ENCODE data around the gene PDCD1LG2.
"Not testable (repeated sequence)": the region's sequence is repeated elsewhere in the genome, so short reads cannot be mapped to it uniquely, and the experiment has no call there.

PDCD1LG2 gene

DNA sequence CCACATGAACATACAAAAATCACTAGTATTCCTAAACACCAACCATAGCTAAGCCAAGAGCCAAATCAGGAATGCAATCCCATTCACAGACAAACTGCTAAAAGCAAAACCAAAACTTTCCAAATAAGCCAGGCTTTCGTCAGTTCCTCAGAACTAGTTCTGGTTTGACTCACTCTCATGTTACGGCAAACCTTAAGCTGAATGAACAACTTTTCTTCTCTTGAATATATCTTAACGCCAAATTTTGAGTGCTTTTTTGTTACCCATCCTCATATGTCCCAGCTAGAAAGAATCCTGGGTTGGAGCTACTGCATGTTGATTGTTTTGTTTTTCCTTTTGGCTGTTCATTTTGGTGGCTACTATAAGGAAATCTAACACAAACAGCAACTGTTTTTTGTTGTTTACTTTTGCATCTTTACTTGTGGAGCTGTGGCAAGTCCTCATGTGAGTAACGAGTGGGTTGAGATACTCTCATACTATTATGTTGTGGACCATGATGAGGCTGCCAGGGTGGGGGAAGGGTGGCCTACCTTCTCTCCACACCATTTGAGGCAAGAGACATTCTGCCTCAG is at the start of gene PDCD1LG2:
TSS of gene PDCD1LG2 (plus strand) at position 172 of the 572 bp plus-strand sequence. CDS start 12,016 bp downstream, outside the sequence.
- DNase-seq (ENCODE audit: low read depth, low spot score): no peak

DNA sequence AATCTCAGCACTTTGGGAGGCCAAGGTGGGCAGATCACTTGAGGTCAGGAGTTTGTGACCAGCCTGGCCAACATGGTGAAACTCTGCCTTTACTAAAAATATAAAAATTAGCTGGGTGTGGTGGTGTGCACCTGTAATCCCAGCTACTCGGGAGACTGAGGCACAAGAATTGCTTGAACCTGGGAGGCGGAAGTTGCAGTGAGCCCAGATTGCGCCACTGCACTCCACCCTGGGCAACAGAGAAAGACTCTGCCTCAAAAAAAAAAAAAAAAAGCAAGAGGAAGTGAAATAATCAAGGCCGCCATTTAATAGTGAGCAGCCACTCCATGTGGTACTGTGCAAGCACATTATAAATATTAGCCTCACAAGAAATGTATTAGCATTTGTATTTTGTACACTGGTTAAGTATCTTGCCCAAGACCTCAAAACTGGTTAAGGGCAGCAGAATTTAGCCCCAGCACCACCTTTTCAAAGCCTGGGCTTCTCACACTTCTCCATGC is 45.5 kb upstream of the PDCD1LG2 start:
- not testable (repeated sequence) for DNase-seq (ENCODE audit: low read depth, low spot score)

DNA sequence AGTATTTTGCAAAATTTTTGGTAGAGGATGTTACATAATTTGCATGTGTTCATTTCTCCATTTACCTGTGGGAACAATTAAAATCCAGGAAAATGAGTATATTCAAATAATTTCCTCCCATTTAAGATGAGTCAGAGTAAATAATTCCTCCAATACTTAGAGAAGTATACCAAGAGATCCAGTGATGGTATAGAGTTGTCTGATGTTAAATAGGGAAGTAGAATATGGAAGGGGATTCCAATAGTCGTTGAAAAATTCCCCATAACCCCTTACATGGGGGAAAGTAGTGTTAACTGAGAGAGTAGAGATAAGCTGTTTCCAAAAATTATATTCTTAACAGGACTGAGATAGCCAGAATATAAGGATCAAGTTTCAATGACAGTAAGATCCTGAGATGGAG is 44.3 kb upstream of the PDCD1LG2 start:
- no peak for DNase-seq (ENCODE audit: low read depth, low spot score)

DNA sequence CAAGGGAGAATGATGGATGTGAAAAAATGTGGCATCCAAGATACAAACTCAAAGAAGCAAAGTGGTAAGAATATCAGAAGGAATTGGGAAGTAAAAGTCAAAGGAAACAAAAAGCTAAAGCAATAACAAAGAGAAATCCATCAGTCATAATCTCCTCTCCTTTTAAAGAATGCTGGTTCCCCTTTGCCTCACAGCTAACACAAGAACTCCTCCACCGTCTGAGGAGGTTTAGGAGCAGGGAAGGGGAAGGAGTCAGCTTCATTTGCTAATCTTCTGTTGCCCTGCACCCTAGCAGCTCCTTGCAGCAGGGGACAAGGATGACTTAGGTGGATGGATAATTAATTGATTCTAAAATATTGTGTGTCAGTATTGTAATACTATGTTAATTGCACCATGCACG is 43.6 kb upstream of the PDCD1LG2 start:
- no peak for DNase-seq (ENCODE audit: low read depth, low spot score)

DNA sequence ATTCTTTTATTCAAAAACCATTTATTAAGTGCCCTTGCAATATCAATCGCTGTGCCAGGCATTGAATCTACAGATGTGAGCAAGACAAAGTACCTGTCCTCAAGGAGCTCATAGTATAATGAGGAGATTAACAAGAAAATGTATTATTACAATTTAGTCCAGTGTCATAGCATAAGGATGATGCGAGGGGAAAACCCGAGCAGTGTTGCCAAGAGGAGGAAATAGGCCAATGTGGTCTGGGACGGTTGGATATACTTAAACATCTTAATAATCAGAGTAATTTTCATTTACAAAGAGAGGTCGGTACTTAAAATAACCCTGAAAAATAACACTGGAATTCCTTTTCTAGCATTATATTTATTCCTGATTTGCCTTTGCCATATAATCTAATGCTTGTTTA is 41.5 kb upstream of the PDCD1LG2 start:
- no peak for DNase-seq (ENCODE audit: low read depth, low spot score)

DNA sequence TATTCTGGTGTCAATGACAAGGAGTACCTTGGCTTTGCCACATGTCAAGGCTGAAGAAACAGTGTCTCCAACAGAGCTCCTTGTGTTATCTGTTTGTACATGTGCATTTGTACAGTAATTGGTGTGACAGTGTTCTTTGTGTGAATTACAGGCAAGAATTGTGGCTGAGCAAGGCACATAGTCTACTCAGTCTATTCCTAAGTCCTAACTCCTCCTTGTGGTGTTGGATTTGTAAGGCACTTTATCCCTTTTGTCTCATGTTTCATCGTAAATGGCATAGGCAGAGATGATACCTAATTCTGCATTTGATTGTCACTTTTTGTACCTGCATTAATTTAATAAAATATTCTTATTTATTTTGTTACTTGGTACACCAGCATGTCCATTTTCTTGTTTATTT is 40.2 kb upstream of the PDCD1LG2 start:
- no peak for DNase-seq (ENCODE audit: low read depth, low spot score)

DNA sequence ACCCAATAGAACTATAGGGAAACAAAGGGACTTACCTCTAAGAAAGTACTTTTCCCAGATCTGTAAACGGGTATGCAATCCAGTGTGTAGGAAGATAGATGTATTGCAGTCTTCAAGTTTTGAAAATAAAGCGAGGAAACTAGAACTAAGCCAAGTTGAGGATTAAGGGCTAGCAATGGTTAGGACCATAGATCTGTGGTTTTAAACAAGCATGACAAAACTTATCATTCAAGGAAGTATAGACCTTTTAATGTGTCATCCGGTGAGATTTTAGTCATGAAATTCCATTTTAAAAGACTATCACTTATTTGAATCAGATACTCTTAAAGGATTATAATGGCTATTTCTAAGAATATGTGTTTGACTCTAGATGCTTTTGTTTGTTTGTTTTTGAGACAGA is 39.5 kb upstream of the PDCD1LG2 start:
- DNase-seq (ENCODE audit: low read depth, low spot score): no peak

DNA sequence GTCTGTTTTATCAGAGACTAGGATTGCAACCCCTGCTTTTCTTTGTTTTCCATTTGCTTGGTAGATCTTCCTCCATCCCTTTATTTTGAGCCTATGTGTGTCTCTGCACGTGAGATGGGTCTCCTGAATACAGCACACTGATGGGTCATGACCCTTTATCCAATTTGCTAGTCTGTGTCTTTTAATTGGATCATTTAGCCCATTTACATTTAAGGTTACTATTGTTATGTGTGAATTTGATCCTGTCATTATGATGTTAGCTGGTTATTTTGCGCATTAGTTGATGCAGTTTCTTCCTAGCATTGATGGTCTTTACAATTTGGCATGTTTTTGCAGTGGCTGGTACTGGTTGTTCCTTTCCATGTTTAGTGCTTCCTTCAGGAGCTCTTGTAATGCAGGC is 34.7 kb upstream of the PDCD1LG2 start:
- not testable (repeated sequence) for DNase-seq (ENCODE audit: low read depth, low spot score)

DNA sequence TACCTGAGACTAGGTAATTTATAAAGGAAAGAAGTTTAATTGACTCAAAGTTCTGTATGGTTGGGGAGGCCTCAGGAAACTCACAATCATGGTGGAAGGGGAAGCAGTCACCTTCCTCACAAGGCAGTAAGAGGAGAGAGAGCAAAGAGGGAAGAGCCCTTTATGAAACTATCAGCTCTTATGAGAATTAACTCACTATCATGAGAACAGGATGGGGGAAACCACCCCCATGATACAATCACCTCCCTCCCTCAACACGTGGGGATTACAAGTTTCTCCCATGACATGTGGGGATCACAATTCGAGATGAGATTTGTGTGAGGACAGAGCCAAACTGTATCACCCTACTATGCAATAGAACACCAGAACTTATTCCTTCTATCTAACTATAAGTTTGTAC is 32.1 kb upstream of the PDCD1LG2 start:
- no peak for DNase-seq (ENCODE audit: low read depth, low spot score)

DNA sequence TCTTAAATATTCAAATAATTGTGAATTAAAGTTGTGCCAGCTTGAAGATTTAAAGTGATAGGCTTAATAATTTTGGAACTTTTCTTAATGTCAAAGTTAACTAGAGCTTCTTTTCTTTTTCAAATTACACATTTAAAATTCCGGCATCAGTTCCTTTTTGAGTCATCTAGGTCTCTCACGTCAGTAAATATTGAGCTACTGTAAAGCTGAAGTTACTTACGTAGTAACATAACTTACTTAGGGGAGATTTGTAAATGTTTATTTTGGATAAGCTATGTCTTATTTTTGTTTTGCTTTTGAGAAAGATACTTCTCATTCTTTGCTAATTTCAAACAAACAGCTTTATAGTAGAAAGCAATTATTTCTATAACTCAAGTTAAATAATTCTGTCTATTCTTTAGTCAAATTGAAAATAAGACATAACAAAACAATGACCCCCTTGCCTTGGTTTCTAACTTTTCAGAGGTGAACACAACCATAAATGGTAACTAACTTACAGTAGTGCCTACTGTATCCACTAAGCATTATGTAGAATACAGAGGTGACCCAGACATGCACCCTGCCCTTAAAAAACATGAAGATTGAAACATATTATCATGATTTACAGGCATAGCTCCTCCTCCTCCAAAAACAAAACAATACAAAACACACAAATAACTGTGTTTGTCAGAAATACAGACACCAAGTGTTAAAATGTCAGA is 30.2 kb upstream of the PDCD1LG2 start:
- DNase-seq (ENCODE audit: low read depth, low spot score): no peak

DNA sequence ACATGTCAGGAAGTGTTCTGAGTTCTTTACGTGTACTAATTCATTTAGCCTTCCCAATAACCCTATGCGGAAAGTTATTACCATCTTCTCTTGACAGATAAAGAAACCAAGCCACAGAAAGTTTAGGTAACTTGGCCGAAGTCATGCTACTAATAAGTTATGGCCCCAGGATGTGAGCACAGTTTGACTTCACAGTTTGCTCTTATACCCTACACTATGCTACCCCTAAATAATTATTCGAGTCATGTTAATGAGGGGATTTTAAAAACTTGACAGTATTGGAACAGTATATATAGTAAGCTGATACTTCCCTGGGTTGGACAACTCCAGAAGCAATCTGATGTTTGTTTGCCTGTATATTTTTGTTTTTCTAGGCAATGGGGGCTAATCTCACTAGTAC is 29.4 kb upstream of the PDCD1LG2 start:
- no peak for DNase-seq (ENCODE audit: low read depth, low spot score)

DNA sequence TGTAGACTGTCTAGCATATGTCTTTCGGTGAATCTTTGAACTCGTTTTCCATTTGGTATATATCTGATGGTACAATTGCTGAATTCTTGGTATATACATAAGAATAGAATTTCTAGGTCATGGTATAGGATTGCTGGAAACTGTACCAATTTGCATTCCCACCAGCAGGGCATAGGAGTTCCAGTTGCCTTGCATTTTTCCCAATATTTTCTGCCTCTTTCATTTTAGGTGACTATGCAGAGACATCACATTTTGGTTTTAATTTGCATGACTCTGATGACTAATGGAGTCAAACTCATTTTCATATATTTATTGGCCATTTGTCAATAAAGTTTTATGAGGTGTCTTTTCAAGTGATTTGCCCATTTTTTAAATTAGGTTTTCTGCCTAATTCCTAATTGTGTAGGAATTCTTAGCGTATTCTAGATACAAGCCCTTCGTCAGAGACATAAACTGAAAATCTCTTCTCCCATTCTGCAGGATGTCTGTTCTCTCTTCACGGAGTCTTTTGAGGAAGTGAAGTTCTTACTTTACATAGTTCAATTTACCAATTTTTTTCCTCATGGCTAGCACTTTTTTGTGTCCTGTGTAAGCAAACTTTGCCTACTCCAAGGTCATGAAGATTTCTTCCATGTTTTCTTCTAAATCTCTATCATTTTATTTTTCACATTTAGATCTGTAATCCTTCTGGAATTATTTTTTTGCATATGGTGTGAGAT is 28.9 kb upstream of the PDCD1LG2 start:
- DNase-seq (ENCODE audit: low read depth, low spot score): no peak

DNA sequence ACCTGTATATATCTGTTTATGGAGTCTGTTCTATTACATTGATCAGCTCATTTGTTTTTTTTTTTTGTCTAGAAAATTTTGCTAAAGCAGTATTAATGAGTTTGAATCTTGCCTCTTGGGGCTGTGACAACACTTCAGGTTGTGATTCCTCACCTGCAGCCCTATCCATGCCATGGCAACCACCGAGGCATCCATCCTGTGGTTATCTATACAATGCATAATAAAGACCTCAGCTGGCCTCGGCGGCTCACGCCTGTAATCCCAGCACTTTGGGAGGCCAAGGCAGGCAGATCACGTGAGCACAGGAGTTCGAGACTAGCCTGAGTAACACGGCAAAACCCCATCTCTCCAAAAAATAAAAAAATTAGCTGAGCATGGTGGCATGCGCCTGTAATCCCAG is 28.1 kb upstream of the PDCD1LG2 start:
- no peak for DNase-seq (ENCODE audit: low read depth, low spot score)

DNA sequence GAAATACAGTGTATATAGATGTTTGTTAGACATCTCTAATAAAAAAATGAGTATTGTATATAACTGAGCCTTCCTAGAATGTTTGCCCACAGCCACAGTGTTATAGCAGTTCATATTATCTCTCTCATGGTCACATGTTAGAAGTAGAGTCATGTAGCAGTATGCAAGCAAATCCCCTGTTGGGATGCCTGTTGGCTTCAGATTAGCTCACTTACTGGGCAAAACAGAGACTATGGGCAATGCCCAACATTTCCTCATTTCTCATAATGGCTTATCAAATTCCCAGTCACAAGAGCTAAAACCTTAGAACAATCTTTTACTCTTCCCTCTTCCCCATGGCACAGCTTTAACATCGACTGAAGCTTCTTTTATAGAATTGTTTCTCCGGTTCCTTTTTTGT is 27.0 kb upstream of the PDCD1LG2 start:
- no peak for DNase-seq (ENCODE audit: low read depth, low spot score)

DNA sequence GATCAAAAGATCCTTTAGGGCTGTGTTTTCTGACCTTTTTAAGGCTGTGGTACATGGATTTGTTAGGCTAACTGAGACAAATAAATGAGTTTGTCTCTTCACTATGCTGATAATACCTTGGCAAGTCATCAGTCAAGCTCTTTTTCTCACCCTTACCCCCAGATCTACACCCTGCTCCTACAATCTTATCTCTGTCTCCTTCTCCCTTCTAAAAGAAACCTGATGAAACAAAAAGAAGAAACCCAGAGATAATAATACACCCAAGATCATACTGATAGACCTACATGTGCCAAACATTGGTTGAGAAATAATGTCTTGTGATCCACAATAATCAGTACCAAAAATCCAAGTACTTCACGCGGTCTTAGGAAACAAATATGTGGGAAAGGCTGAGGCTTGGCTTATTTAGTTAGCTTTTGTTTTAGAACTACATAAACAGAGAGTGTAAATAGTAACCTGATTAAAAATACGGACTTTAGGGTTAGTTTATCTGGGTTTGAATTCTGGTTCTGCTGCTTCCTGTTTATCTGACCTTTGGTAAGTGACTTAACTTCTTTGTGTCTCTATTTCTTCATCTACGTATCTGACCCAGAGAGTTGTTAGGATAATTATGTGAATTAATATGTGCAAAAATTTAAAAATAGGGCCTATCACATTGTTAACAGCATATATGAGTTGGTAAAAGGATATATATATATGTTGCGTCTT is 24.8 kb upstream of the PDCD1LG2 start:
- DNase-seq (ENCODE audit: low read depth, low spot score): no peak

DNA sequence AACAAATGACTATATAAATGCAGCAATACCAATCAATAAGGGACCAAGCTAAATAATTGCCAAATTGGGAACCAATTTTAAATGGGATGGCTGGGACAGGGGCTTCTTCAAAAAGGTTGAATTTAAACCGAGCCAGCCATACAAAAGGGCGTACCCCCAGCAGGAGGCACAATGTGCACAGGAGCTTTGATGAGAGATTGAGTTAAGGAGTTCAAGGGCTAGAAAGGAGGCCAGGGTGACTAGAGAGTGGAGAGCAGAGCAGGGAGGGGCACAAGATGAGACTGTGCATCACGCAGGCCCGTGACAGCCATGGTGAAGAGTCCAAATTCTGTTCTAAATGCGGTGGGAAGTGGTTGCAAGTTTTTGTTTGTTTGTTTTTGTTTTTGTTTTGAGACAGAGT is 23.3 kb upstream of the PDCD1LG2 start:
- no peak for DNase-seq (ENCODE audit: low read depth, low spot score)

DNA sequence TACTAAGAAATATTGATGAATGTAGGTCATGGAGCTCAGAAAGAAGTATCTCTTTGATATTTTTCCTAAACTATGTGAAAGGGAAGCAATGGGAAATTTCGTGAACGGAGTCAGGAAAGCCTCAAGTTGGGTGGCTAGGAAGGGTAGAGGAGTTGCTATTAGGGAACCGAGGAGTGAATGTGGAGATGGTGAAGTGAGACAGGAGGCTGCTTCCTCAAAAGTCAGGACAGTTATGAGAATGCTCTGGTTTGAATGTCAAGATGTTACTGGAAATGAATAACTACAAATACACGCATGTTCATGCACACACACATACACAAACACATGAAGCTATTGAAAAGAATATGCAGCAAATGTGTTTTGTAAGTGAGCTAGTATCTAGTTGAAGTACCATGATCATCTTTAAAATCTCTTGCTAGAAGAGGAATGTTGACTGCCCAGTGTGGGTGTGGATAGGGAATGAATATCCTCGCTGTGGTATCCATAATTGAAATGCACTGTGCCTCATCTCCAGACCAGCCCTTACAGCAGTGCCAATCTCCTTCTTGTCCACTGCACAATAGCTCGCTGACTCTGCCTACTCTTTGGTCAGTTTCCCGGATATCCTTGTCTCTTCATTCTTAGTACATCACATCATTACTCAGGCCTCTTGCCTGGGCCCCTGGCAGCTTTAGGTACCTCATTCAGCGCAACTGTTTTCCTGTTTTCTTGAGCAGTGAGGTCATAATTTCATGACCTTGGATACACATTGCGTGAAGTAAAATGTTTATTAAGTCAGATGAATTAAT is 21.9 kb upstream of the PDCD1LG2 start:
- DNase-seq (ENCODE audit: low read depth, low spot score): no peak

DNA sequence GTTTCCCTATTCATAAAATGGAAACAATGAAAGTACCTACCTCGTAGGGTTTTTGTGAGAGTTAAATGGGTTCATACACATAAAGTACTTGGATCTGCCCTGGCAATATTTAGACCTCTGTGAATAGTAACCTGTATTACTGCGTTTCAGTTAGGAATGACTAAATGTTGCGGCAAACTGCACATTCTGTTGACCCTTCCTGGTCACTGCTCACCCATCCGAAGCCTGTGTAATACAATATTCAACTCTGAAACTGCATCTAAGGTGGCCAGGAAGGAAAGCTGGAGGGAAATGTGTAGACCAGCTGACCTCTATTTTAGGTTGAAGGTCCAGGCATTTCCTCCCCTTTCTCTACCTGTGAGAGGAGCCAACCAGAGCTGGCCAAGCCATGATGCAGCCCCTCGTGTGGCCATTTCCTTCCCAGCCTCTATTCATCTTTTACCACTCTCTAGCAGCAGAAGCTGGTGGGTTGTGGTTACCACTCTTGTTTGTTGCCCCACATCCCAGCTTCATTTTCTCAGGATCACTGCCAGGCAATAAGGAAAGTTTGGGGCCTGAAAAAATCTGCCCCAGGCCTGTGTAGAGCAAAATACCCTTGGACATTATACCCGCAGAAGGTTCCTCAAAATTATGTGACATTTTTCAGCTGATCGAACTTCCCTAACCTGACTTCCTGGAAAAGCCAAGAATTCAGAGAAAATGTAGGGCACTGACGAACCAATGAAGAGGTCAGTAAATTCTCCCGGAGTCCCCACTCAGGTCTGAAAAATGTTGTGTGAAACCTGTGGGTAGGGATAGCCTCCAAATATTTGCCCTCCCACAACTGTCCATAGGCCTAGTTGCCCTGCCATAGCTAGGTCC is 20.5 kb upstream of the PDCD1LG2 start:
- no peak for DNase-seq (ENCODE audit: low read depth, low spot score)

DNA sequence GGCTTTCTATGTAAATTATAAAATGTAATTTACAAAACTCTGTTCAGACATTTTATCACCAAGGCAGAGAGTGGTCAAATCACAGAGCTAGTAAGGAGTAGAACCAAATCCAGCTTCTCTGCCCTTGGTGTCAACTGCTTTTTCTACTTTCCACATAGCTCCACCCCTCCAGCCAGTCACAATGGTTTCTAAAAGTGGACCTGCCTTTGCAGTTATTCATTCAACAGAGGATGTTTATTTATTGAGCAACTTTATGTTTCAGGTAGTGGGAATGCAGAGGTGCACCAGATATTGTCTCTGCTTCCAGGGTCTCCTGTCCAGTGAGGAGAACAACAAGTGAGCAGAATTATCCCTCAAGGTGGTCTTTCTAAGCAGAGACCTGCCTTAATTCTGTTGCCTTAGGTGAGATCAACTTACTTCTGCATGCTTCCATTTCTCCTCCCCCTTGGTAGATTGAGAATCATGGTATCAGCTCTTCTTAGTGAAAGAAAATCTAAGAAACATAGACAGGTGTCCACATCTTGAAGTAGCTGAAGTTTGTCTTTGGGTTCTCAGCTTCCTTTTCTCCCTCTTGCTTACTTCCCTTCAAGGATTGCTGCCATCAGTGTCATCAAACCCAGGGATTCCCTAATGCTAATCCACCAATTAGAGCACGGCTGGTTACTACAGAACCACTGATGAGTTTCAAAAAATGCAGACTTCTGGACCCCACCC is 17.2 kb upstream of the PDCD1LG2 start:
- no peak for DNase-seq (ENCODE audit: low read depth, low spot score)
